Lower leg skin (tissue), 3 donors: ENCODE results near the gene HRH1.

Source experiments
- POLR2A ChIP-seq, 2 donors: fragments of 450-650 bp; IDR thresholded peaks; one replicate each; pipeline ENCODE4 v1.6.1; 2016 to 2017; ENCODE audit warnings: antibody characterized with exemption in 2 of 2, mild to moderate bottlenecking in 1 of 2, moderate library complexity in 1 of 2
- TF ChIP-seq, protein P1 (sequence below), 3 donors: fragments of 450-650 bp; IDR thresholded peaks; one replicate each; pipeline ENCODE4 v1.5.1; 2016; ENCODE audit warnings: antibody characterized with exemption in 3 of 3, mild to moderate bottlenecking in 3 of 3, moderate library complexity in 2 of 3

DNA sequence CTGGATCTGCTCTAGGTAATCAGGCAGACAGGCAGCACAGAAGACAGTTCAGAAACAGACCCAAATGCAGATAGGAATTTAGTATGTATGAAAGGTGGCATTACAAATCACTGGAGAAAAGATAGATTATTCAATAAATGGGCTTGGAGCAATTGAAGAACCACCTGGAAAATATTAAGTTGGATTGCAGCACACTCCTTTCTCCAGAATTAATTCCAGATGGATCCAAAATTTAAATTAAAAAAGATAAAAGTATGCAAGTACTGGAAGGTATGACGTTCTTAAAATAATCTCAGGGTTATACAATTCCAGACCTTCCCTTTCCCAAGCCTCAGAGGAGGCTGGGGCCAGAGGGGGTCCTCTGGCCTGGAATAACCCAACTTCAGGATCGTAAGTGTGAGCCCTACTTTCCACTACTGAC is 32.5 kb downstream of the HRH1 start:
- TF ChIP-seq, protein P1, sequence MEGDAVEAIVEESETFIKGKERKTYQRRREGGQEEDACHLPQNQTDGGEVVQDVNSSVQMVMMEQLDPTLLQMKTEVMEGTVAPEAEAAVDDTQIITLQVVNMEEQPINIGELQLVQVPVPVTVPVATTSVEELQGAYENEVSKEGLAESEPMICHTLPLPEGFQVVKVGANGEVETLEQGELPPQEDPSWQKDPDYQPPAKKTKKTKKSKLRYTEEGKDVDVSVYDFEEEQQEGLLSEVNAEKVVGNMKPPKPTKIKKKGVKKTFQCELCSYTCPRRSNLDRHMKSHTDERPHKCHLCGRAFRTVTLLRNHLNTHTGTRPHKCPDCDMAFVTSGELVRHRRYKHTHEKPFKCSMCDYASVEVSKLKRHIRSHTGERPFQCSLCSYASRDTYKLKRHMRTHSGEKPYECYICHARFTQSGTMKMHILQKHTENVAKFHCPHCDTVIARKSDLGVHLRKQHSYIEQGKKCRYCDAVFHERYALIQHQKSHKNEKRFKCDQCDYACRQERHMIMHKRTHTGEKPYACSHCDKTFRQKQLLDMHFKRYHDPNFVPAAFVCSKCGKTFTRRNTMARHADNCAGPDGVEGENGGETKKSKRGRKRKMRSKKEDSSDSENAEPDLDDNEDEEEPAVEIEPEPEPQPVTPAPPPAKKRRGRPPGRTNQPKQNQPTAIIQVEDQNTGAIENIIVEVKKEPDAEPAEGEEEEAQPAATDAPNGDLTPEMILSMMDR (IDR thresholded peaks at IDR 0.05): no peak
- no peak for TF ChIP-seq POLR2A (IDR thresholded peaks at IDR 0.05)
